Parathyroid adenoma (tissue), 2 donors: ENCODE results near the gene SPTLC2.

Experiments used
- H2AFZ ChIP-seq: fragments of 300-600 bp; sonication (generic); one replicate; pipeline ENCODE4 v1.7.0; 2017; ENCODE audit warnings: antibody characterized with exemption, mild to moderate bottlenecking
- H3K27ac ChIP-seq: fragments of 300-600 bp; sonication (generic); one replicate; pipeline ENCODE4 v1.7.0; 2017
- H3K27me3 ChIP-seq: fragments of 300-600 bp; sonication (generic); one replicate; pipeline ENCODE4 v1.7.0; 2017; ENCODE audit warnings: low read length; ENCODE audit not compliant: control insufficient read depth, insufficient read depth
- H3K36me3 ChIP-seq: fragments of 300-600 bp; sonication (generic); one replicate; pipeline ENCODE4 v1.7.0; 2017; ENCODE audit warnings: low read length; ENCODE audit not compliant: control insufficient read depth, insufficient read depth
- H3K4me1 ChIP-seq: fragments of 300-600 bp; sonication (generic); one replicate; pipeline ENCODE4 v1.7.0; 2017; ENCODE audit warnings: control low read depth
- H3K4me2 ChIP-seq: fragments of 300-600 bp; sonication (generic); one replicate; pipeline ENCODE4 v1.7.0; 2017; ENCODE audit warnings: low read length
- H3K4me3 ChIP-seq: fragments of 300-600 bp; sonication (generic); one replicate; pipeline ENCODE4 v1.7.0; 2017; ENCODE audit warnings: low read depth, low read length
- H3K79me2 ChIP-seq: fragments of 300-600 bp; sonication (generic); one replicate; pipeline ENCODE4 v1.7.0; 2017; ENCODE audit warnings: control low read depth
- H3K9ac ChIP-seq: fragments of 300-600 bp; sonication (generic); one replicate; pipeline ENCODE4 v1.7.0; 2017; ENCODE audit warnings: mild to moderate bottlenecking
- H3K9me3 ChIP-seq: fragments of 300-600 bp; sonication (generic); one replicate; pipeline ENCODE4 v1.7.0; 2017; ENCODE audit warnings: low read length; ENCODE audit not compliant: control insufficient read depth
- TF ChIP-seq, protein P1 (sequence below): fragments of 300-600 bp; sonication (generic); IDR thresholded peaks from one replicate; pipeline ENCODE4 v1.7.0; 2017; ENCODE audit warnings: antibody characterized with exemption, mild to moderate bottlenecking
- donor health status: primary hyperparathyroidism.

SPTLC2 gene

DNA sequence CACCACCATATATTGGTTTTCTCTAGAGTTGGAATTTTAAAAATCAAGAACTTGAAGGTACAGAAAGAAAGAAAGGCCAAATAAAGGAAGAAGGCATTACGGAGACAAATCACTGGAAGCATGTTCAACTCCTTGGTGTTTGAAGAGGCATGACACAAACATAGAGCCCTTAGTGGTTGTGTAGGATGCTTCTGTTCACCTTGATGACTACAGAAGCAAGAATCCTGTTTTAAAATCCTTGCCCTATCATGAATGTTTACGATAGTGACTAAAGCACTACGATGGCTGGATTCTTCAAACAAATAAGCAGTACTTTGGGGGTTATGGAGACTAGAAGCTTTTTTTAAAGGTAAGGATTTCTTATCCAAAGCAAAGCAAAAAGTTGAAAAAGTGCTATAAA is 107.6 kb downstream of the SPTLC2 start:
- Histone ChIP-seq H2AFZ (no peak overlapping the region), H3K9me3 (no peaks in the 10 kb centered on the region), H3K4me2 (no peak overlapping the region), H3K4me3 (no peak overlapping the region), H3K79me2 (no peaks in the 10 kb centered on the region), H3K27me3 (no peaks in the 10 kb centered on the region), H3K27ac (no peak overlapping the region), H3K9ac (no peak overlapping the region), H3K36me3 (no peaks in the 10 kb centered on the region), H3K4me1 (no peaks in the 10 kb centered on the region)
- TF ChIP-seq, protein P1, sequence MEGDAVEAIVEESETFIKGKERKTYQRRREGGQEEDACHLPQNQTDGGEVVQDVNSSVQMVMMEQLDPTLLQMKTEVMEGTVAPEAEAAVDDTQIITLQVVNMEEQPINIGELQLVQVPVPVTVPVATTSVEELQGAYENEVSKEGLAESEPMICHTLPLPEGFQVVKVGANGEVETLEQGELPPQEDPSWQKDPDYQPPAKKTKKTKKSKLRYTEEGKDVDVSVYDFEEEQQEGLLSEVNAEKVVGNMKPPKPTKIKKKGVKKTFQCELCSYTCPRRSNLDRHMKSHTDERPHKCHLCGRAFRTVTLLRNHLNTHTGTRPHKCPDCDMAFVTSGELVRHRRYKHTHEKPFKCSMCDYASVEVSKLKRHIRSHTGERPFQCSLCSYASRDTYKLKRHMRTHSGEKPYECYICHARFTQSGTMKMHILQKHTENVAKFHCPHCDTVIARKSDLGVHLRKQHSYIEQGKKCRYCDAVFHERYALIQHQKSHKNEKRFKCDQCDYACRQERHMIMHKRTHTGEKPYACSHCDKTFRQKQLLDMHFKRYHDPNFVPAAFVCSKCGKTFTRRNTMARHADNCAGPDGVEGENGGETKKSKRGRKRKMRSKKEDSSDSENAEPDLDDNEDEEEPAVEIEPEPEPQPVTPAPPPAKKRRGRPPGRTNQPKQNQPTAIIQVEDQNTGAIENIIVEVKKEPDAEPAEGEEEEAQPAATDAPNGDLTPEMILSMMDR: no peak

DNA sequence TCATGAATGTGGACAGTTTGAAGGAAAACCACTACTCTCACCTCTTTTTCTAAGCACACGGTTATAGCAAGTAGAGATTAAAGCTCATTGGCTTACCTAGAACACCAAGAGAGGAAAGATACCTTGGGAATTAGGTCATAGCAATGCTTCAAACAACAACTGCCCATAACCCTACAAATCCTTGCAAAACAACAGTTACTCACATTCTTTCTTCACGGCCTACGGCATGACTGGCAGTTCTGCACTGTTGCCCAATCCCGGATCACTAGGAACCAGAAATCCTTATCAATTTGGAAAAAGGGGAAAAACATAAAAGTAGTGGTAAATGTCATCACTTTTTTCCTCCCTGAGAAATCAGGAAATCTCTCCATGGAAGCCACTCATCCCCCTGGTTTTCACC is 108.2 kb downstream of the SPTLC2 start:
- Histone ChIP-seq H3K4me1 (no peaks in the 10 kb centered on the region), H3K9me3 (no peaks in the 10 kb centered on the region), H3K4me2 (no peak overlapping the region), H3K4me3 (no peak overlapping the region), H3K27ac (no peak overlapping the region), H2AFZ (no peak overlapping the region), H3K79me2 (no peaks in the 10 kb centered on the region), H3K36me3 (no peaks in the 10 kb centered on the region), H3K27me3 (no peaks in the 10 kb centered on the region), H3K9ac (no peak overlapping the region)
- TF ChIP-seq, protein P1: no peak

DNA sequence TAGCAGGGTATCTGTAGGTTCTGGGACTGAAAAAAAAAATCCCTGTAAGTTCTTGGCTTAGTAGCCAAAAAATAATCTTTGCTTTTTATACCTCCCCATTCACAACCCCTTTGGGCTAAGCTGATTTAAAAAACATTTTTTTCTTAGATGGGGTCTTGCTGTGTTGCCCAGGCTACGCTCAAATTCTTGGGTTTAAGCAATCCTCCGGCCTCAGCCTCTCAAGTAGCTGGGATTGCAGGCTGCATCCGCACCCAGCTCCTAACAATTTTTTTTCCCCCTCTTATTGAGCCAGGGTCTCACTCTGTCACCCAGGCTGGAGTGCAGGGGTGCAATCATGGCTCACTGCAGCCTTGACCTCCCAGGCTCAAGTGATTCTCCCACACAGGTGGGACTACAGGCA is 108.7 kb downstream of the SPTLC2 start:
- Histone ChIP-seq H3K9me3 (no peaks in the 10 kb centered on the region), H3K4me3 (no peak overlapping the region), H3K79me2 (no peaks in the 10 kb centered on the region), H3K4me1 (no peaks in the 10 kb centered on the region), H3K36me3 (no peaks in the 10 kb centered on the region), H3K4me2 (no peak overlapping the region), H2AFZ (no peak overlapping the region), H3K27ac (no peak overlapping the region), H3K9ac (no peak overlapping the region), H3K27me3 (no peaks in the 10 kb centered on the region)
- TF ChIP-seq, protein P1: no peak

DNA sequence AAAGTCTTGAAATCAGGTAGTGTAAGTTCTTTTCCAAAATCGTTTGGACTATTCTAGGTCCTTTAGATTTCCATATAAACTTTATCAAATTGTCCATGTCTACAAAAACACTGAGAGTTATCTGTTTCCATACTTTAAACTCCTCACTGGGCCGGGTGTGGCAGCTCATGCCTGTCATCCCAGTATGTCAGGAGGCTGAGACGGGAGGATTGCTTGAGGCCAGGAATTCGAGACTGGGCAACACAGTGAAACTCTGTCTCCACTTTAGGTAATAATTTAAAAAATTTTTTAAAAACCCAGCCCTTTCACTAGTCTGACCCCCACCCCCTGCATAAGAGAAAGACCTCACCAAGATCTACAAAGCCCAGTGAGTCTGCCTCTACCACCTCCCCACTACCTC is 111.4 kb downstream of the SPTLC2 start:
- H3K36me3 ChIP-seq: no peaks in the 10 kb centered on the region
- H3K4me2 ChIP-seq: no peak overlapping the region
- H3K9ac ChIP-seq: no peak overlapping the region
- no peaks in the 10 kb centered on the region for H3K79me2 ChIP-seq
- no peaks in the 10 kb centered on the region for H3K4me1 ChIP-seq
- no peak overlapping the region for H3K4me3 ChIP-seq
- no peak overlapping the region for H2AFZ ChIP-seq
- H3K27me3 ChIP-seq: no peaks in the 10 kb centered on the region
- TF ChIP-seq, protein P1: no peak
- no peak overlapping the region for H3K27ac ChIP-seq
- no peaks in the 10 kb centered on the region for H3K9me3 ChIP-seq

DNA sequence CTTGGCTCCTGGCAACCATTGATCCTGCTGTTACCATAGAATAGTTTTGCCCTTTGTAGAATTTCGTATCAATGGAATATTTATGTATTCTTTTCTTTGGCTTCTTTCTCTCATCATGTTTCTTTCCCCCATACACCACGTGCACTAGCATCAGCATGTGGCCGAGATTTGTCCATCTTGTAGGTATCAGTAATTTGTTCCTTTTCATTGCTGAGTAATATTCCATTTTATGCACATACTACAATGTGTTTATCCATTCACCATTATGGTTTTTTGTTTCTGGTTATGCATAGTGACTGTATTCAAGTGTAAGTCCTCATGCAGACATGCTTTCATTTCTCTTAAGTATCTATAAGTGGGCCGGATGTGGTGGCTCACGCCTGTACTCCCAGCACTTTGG is 113.3 kb downstream of the SPTLC2 start:
- Histone ChIP-seq H3K4me3 (no peak overlapping the region), H3K36me3 (no peaks in the 10 kb centered on the region), H3K79me2 (no peaks in the 10 kb centered on the region), H2AFZ (no peak overlapping the region), H3K9ac (no peak overlapping the region), H3K9me3 (no peaks in the 10 kb centered on the region), H3K27me3 (no peaks in the 10 kb centered on the region), H3K27ac (no peak overlapping the region), H3K4me1 (no peaks in the 10 kb centered on the region), H3K4me2 (no peak overlapping the region)
- TF ChIP-seq, protein P1: no peak
